A549 (cell line): ENCODE measurements around the gene PLEKHA5.

Experiments
- ESRRA ChIP-seq: fragments of 150-350 bp; IDR thresholded peaks from 2 replicates; pipeline ENCODE4 v1.6.1; 2014; ENCODE audit warnings: mild to moderate bottlenecking, low read length, borderline replicate concordance
- MAX ChIP-seq: IDR thresholded peaks from 2 replicates; pipeline ENCODE4 v1.6.1; 2012
- RAD21 ChIP-seq, 2 experiments: fragments of >200 bp in 1 of 2; sonication (Bioruptor Twin) in 1 of 2; formaldehyde crosslinking in 1 of 2; IDR thresholded peaks in 1 of 2; conservative IDR thresholded peaks in 1 of 2; 2 replicates in 1 of 2; 3 replicates in 1 of 2; pipeline ENCODE4 v1.6.1; 2012 to 2018; ENCODE audit warnings: inconsistent platforms in 1 of 2

GRCh38 chr12:19242581-19242980 is 113.0 kb downstream of the PLEKHA5 start:
- TF ChIP-seq MAX (no peak), RAD21 (conservative IDR thresholded peaks at IDR 0.05 in 1 of 2, IDR thresholded peaks at IDR 0.05 in 1 of 2) (no peak), ESRRA (no peak)
